IPS-18c (cell line): ENCODE data around the gene ZNF134.
A peak's percentile ranks its signal among the peaks of the same experiment; 100 is the strongest.

Experiments
- H3K4me3 ChIP-seq: 2 replicates; pipeline ENCODE4 v1.7.0; 2013; ENCODE audit warnings: low read depth, mild to moderate bottlenecking, low read length, moderate library complexity; ENCODE audit not compliant: insufficient read depth
- H3K9me3 ChIP-seq: one replicate; pipeline ENCODE4 v1.6.1; 2013; ENCODE audit warnings: mild to moderate bottlenecking, low read length, moderate library complexity; ENCODE audit not compliant: control insufficient read depth, insufficient read depth

The ZNF134 gene

GRCh38 chr19:57613941-57614743 is at the start of gene ZNF134:
Gene ZNF134 (plus strand): TSS chr19:57614242. CDS start chr19:57619469, 5,227 bp downstream.
- H3K4me3 ChIP-seq, result peak within 1 kb of the TSS; percentile 94
- peaks cover 36% of the 10 kb centered on the region for H3K9me3 ChIP-seq

DNA sequence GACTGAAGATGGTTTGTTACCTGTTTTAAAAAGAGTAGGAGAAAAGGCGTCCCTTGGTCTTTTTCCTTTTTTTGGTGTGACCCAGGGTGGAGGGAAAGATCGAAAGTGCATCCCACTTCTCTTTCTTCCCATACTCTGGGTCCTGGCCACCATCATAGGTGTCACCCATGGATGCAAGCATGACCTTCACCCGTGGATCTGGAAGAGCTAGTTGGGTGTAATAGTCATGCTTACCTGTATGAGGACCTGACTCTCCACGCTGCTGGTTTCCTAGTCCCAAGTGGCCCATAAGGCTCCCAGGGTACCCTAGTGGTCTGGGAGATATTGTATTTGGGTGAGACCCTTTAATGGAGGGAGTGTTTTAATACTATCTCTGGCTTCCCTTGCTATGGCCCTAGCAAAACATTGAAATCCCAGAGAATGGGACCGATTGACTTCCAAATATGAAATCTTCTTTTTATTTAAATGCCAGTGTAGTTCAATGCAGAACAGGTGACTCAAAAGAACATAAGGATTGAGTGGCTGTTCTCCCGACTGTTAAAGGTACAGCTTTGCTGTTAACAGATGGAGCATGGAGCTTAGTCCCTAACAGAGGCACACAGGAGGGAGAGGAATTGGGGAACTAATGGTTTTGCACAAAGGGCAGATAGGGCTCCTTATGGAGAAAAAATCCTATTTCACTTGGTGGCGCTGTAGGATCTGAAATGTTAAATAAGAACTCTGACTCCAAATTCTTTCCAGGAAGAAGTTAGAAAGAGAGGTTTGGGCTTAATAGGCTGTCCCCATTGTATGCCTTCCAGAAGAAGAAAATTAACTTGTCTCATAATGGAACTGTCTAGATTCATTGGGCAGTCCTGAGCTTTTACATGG is 47.4 kb upstream of the ZNF134 start:
- H3K9me3 ChIP-seq, result peaks cover 35% of the 10 kb centered on the region

DNA sequence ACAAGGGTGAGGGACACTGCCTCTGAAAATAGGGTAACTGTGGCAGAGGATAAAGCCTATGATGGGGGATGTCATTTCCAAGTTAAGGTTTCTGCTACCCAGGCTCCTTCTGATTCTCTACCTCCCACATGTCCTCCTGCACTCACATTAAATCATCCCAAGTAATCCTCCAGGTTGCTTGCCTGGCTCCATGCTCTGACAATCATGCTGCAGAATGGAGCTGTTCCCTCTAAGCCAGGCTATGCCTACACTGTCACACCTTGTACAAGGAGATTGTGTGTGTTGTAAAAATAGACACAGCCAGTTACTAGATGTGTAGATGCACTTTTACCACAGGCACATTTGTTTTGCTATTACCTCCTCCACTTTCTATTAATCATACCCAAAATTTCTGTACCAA is 43.3 kb upstream of the ZNF134 start:
- no peak overlapping the region; the same call in 1 of the 2 replicates for H3K4me3 ChIP-seq
- peaks cover 50% of the 10 kb centered on the region for H3K9me3 ChIP-seq

More for the DNA sequence above, 47.4 kb upstream of the ZNF134 start:
- no peak overlapping the region for H3K4me3 ChIP-seq

- Histone ChIP-seq H3K9me3 (peaks cover 37% of the 10 kb centered on the region), H3K4me3 (no peak overlapping the region)
Measured at GRCh38 chr19:57572415-57572947, 41.6 kb upstream of the ZNF134 start.

- peaks cover 31% of the 10 kb centered on the region for H3K9me3 ChIP-seq
Measured at GRCh38 chr19:57576661-57577060, 37.4 kb upstream of the ZNF134 start.

DNA sequence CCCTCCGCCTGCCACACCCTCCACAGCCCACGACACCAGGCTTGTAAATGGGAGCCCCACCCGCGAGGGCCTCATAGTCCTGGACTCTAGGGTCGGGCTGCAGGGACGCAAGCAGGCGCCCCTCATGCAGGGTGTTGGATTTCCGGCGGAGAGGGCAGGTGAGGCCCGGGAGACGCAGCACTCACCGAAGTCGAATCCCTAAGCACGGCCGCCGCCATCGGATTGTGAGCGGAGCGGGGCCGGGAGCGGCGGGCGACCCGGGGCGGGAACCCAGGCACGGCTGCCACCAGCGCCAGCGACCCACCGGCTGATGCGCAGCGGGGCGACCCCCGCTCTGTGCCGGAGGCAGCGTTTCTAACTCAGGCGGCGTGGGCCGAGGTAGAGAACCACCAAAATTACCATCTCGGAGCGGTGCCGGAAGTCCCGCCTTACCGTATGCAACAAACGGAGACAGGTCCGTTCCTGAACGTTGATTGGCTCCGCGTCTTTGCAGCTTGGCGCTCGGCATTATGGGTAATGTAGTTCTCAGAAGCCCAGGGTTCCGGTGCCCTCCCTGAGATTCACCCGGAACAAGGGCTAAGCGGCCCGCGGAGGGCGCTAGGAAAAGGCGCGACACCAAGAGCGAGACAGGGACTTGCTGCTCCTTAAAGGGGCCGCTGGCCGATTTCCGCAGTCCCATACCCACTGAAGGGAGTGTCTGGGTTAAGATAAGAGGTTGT is 35.4 kb upstream of the ZNF134 start, which contains the start of gene ZNF416:
Gene ZNF416, minus strand, starts transcription at position 425 of the 719 bp plus-strand sequence. Its CDS starts 207 bp downstream, at position 218.
- Histone ChIP-seq H3K9me3 (peaks cover 15% of the 10 kb centered on the region), H3K4me3 (peak within 1 kb of the TSS; percentile 99)

More at GRCh38 chr19:57576661-57577060, 37.4 kb upstream of the ZNF134 start:
- H3K4me3 ChIP-seq, result no peak overlapping the region

DNA sequence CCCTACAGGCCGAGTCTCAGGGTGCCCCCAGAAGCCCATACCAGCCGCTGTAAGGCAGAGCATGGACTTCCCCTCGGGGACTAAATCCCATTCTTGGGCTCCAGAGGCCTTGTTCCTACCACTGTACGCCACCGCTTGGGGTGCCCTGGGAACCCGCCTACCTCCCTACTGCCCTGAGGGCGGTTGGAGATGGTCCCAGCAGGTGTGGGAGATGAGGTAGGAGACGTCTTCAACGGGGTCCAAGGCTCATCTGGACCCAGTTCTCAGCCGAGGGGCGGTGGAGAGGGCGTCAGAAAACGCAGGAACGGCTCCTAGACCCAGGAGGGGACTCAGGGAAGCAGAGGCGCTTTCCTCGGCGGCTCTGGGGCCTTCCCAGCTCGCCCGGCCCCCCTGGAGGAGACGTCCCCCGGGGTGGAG is 30.9 kb upstream of the ZNF134 start:
- Histone ChIP-seq H3K4me3 (peak overlapping the region; percentile 84), H3K9me3 (peaks cover 17% of the 10 kb centered on the region)

GRCh38 chr19:57583521-57584416 is 30.3 kb upstream of the ZNF134 start, which contains the start of gene ZIK1:
Gene ZIK1 (plus strand): TSS chr19:57584145. CDS start chr19:57584357, 212 bp downstream.
- H3K4me3 ChIP-seq, result peak within 1 kb of the TSS; percentile 84
- H3K9me3 ChIP-seq, result peaks cover 19% of the 10 kb centered on the region

DNA sequence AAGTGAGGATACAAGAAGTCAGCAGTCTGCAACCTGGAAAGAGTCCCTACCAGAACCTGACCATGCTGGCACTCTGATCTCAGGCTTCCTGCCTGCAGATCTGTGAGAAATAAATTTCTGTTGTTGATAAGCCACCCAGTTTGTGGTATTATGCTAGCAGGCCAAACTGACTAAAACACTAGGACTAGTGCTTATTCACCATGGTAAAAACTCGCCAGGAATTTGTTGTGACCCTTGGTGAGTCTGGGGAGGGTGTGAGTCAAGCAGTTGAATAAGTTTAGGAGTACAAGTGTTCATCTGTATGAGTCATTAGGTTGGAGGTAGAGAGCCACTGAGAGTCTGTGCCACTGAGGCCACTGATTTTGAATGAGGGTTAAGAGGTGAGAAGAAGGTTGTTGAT is 26.5 kb upstream of the ZNF134 start:
- Histone ChIP-seq H3K9me3 (peaks cover 32% of the 10 kb centered on the region), H3K4me3 (no peak overlapping the region)

DNA sequence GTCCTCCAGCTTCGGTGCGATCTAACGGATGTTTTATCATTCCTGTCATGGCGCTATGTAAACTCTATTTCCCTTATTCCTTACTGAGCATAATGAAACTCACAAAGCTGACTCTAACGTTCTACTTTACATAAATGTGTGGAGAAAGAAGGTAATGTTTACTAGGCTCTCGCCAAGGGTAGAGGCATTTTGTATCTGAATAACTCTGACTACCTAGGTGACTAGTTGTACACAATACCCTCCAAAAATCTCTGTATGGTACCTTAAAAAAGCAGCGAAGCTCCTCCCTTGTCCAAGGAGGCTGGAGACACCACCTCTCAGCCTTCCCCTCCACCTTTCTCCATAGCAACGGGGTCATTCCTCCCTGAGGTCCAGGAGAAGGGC is 14.7 kb upstream of the ZNF134 start:
- no peaks in the 10 kb centered on the region for H3K9me3 ChIP-seq
- H3K4me3 ChIP-seq, result peak overlapping the region; percentile 94; the same call in 1 of the 2 replicates

GRCh38 chr19:57599761-57600383 is 14.2 kb upstream of the ZNF134 start, which contains the start of gene ZNF530:
Gene ZNF530 (plus strand): TSS chr19:57599885. CDS start chr19:57604346, 4,461 bp downstream.
- Histone ChIP-seq H3K9me3 (no peaks in the 10 kb centered on the region), H3K4me3 (peak within 1 kb of the TSS; percentile 94)

- no peak overlapping the region for H3K4me3 ChIP-seq
- H3K9me3 ChIP-seq, result no peaks in the 10 kb centered on the region
Measured at GRCh38 chr19:57606931-57607330, 7.1 kb upstream of the ZNF134 start.

- H3K4me3 ChIP-seq, result no peak overlapping the region
- peaks cover 8% of the 10 kb centered on the region for H3K9me3 ChIP-seq
Measured at GRCh38 chr19:57611113-57611512, 2.9 kb upstream of the ZNF134 start.

- peak overlapping the region; percentile 94 for H3K4me3 ChIP-seq
- H3K9me3 ChIP-seq, result peaks cover 48% of the 10 kb centered on the region
Measured at GRCh38 chr19:57615346-57615745, 1.3 kb downstream of the ZNF134 start.

DNA sequence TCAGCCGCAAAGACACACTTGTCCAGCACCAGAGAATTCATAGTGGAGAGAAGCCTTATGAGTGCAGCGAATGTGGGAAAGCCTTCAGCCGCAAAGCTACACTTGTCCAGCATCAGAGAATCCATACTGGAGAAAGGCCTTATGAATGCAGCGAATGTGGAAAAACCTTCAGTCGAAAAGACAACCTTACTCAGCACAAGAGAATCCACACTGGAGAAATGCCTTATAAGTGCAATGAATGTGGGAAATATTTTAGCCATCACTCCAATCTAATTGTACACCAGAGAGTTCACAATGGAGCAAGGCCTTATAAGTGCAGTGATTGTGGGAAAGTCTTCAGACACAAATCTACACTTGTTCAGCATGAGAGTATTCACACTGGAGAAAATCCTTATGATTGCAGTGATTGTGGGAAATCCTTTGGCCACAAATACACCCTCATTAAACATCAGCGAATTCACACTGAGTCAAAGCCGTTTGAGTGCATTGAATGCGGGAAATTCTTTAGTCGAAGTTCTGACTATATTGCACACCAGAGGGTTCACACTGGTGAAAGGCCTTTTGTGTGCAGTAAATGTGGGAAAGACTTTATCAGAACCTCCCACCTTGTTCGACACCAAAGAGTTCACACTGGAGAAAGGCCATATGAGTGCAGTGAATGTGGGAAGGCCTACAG is 6.8 kb downstream of the ZNF134 start:
- Histone ChIP-seq H3K9me3 (peaks cover 67% of the 10 kb centered on the region), H3K4me3 (peak overlapping the region; percentile 2)
